Activated B cell treated with CpG ODN at 0.5 μM for 24 hours (primary cell): ENCODE results near the gene TFDP2. TPM values are rescaled to one million over a fixed set of nuclear protein-coding genes. Genes with fewer than 3 reads are reported as not detected.
"Not testable (repeated sequence)": the region's sequence is repeated elsewhere in the genome, so short reads cannot be mapped to it uniquely, and the experiment has no call there.

Source experiments
- ATAC-seq: fragments of 200-7000 bp; cut with Tn5 transposase; one replicate; pipeline ENCODE4 v1.10.0; 2021; ENCODE audit warnings: low read depth, mild to moderate bottlenecking, moderate library complexity
- CTCF ChIA-PET: fragments of 350-600 bp; sonication (Branson Sonifier 250); formaldehyde crosslinking; loops from one replicate; lab custom pipeline; 2021; ENCODE audit warnings: antibody characterized with exemption; lab: Charles Lee
- POLR2A ChIA-PET: fragments of 350-600 bp; sonication (Branson Sonifier 250); formaldehyde crosslinking; loops from one replicate; lab custom pipeline; 2021; ENCODE audit warnings: antibody characterized with exemption; lab: Charles Lee
- DNase-seq: peaks from one replicate; pipeline ENCODE4 v3.0.0; 2022
- H3K27ac Mint-ChIP-seq: one replicate; pipeline ENCODE4 v1.8.0; 2020; ENCODE audit warnings: mixed read lengths
- H3K27me3 Mint-ChIP-seq: one replicate; pipeline ENCODE4 v1.8.0; 2021; ENCODE audit warnings: mixed read lengths
- H3K36me3 Mint-ChIP-seq: one replicate; pipeline ENCODE4 v1.8.0; 2021; ENCODE audit warnings: low read depth, mixed read lengths
- H3K4me1 Mint-ChIP-seq: one replicate; pipeline ENCODE4 v1.8.0; 2021; ENCODE audit warnings: mixed read lengths
- H3K4me3 Mint-ChIP-seq: one replicate; pipeline ENCODE4 v1.8.0; 2020; ENCODE audit warnings: mild to moderate bottlenecking, mixed read lengths
- H3K9me3 Mint-ChIP-seq: one replicate; pipeline ENCODE4 v1.8.0; 2020; ENCODE audit warnings: mixed read lengths
- CTCF ChIP-seq: fragments of 200-600 bp; IDR thresholded peaks from one replicate; pipeline ENCODE4 v1.8.0; 2022; ENCODE audit warnings: antibody characterized with exemption, mild to moderate bottlenecking
- intact Hi-C: fragments of 100-400 bp; cut with micrococcal nuclease; formaldehyde crosslinking; loops from one replicate; pipeline ENCODE4 v1.15.1; 2024
- total RNA-seq: library from RNA; stranded (reverse); gene quantifications from 2 replicates; pipeline ENCODE4 v1.2.3, GENCODE V29; 2022

Gene TFDP2
- total RNA-seq, 1 donor from 2014 or later, result 23.1 TPM

- no peaks in the 10 kb centered on the region for H3K4me1 Mint-ChIP-seq
- intact Hi-C loops, result no loop called here
- POLR2A ChIA-PET, result no interaction called here
- CTCF ChIA-PET, result no interaction called here
- no peak overlapping the region for H3K27ac Mint-ChIP-seq
- DNase-seq (no peak), ATAC-seq (no peak)
- no peaks in the 10 kb centered on the region for H3K27me3 Mint-ChIP-seq
- peaks cover 14% of the 10 kb centered on the region for H3K36me3 Mint-ChIP-seq
- H3K4me3 Mint-ChIP-seq, result no peak overlapping the region
- H3K9me3 Mint-ChIP-seq, result peaks cover 7% of the 10 kb centered on the region
- TF ChIP-seq CTCF, result no peak
Observed at GRCh38 chr3:142086581-142087090, 62.7 kb downstream of the TFDP2 start.

DNA sequence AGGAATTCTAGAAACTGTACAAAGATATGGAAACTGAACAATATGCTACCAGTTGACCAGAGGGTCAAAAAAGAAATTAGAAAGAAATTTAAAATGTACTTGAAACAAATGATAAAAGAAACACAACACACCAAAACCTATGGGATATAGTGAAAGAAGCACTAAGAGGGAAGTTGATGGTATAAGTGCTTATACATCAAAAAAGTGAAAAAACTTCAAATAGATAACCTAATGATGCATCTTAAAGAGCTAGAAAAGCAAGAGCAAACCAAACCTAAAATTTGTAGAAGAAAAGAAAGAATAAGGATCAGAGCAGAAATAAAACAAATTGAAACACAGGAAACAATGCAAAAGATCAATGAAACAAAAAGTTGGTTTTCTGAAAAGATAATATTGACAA is 68.2 kb downstream of the TFDP2 start:
- Mint-ChIP-seq H3K4me1 (no peaks in the 10 kb centered on the region), H3K36me3 (peaks cover 30% of the 10 kb centered on the region), H3K9me3 (peaks cover 25% of the 10 kb centered on the region), H3K27ac (no peak overlapping the region), H3K4me3 (no peak overlapping the region), H3K27me3 (no peaks in the 10 kb centered on the region)
- intact Hi-C loops, result no loop called here
- DNase-seq, result no peak
- ATAC-seq, result no peak
- ChIA-PET CTCF (no interaction called here), POLR2A (no interaction called here)
- no peak for TF ChIP-seq CTCF

- TF ChIP-seq CTCF, result no peak
- DNase-seq (no peak), ATAC-seq (no peak)
- ChIA-PET POLR2A (no interaction called here), CTCF (no interaction called here)
- Mint-ChIP-seq H3K27me3 (no peaks in the 10 kb centered on the region), H3K9me3 (peaks cover 18% of the 10 kb centered on the region), H3K36me3 (peaks cover 19% of the 10 kb centered on the region), H3K4me1 (no peaks in the 10 kb centered on the region), H3K27ac (no peak overlapping the region), H3K4me3 (no peak overlapping the region)
- intact Hi-C loops, result no loop called here
Observed at GRCh38 chr3:142077859-142078500, 71.4 kb downstream of the TFDP2 start.

GRCh38 chr3:142077155-142077858 is 72.0 kb downstream of the TFDP2 start:
- no peaks in the 10 kb centered on the region for H3K27me3 Mint-ChIP-seq
- peaks cover 18% of the 10 kb centered on the region for H3K9me3 Mint-ChIP-seq
- ChIA-PET POLR2A (no interaction called here), CTCF (no interaction called here)
- DNase-seq (no peak), ATAC-seq (no peak)
- no peak overlapping the region for H3K27ac Mint-ChIP-seq
- TF ChIP-seq CTCF, result no peak
- intact Hi-C loops, result no loop called here
- H3K4me3 Mint-ChIP-seq, result no peak overlapping the region
- peaks cover 19% of the 10 kb centered on the region for H3K36me3 Mint-ChIP-seq
- H3K4me1 Mint-ChIP-seq, result no peaks in the 10 kb centered on the region

DNA sequence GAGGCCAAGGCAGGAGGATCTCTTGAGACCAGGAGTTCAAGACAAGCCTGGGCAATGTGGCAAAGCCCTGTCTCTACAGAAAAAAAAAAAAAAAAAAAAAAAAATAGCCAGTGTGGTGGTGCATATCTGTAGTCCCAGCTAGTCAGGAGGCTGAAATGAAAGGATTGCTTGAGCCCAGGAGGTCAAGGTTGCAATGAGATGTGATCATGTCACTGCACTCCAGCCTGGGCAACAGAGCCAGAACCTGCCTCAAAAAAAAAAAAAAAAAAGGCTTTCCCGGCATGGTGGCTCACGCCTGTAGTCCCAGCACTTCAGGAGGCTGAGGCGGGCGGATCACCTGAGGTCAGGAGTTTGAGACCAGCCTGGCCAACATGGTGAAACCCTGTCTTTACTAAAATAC is 73.7 kb downstream of the TFDP2 start:
- ATAC-seq, H3K4me1 Mint-ChIP-seq, DNase-seq, H3K27me3 Mint-ChIP-seq, POLR2A ChIA-PET, CTCF ChIA-PET, H3K4me3 Mint-ChIP-seq, H3K27ac Mint-ChIP-seq, intact Hi-C loops: not testable (repeated sequence)
- peaks cover 16% of the 10 kb centered on the region for H3K36me3 Mint-ChIP-seq
- peaks cover 10% of the 10 kb centered on the region for H3K9me3 Mint-ChIP-seq
